Peyer's patch (tissue), 4 donors: Measurements from ENCODE around the gene NOC4L.

ENCODE experiments used
- CTCF ChIP-seq, 6 experiments: fragments of 450-650 bp in 4 of 6; fragments of 200-600 bp in 2 of 6; sonication (generic) in 1 of 6; IDR thresholded peaks; one replicate each; pipeline ENCODE4 v1.5.1; 2017 to 2019; ENCODE audit warnings: antibody characterized with exemption in 6 of 6, mild to moderate bottlenecking in 3 of 6, moderate library complexity in 1 of 6
- POLR2A ChIP-seq, 2 donors: fragments of 450-650 bp; IDR thresholded peaks; one replicate each; pipeline ENCODE4 v1.5.1; 2017; ENCODE audit warnings: antibody characterized with exemption in 2 of 2, mild to moderate bottlenecking in 2 of 2, moderate library complexity in 2 of 2

- no peak for TF ChIP-seq CTCF (IDR thresholded peaks at IDR 0.05)
- TF ChIP-seq POLR2A (IDR thresholded peaks at IDR 0.05) = no peak
These were observed 34.6 kb downstream of the NOC4L start for GRCh38 chr12:132178801-132179401.
